C4-2B (cell line): ENCODE measurements around the gene TUBB8B.
"Not testable (repeated sequence)": the region's sequence is repeated elsewhere in the genome, so short reads cannot be mapped to it uniquely, and the experiment has no call there.

ENCODE experiments used
- CTCF ChIP-seq: fragments of 450-650 bp; conservative IDR thresholded peaks from 2 replicates; pipeline ENCODE4 v1.5.1; 2017; ENCODE audit warnings: mild to moderate bottlenecking
- ZFX ChIP-seq: fragments of 450-650 bp; IDR thresholded peaks from 2 replicates; pipeline ENCODE4 v1.6.1; 2017

- TF ChIP-seq CTCF, ZFX: not testable (repeated sequence)
These were observed 46.8 kb upstream of the TUBB8B start for GRCh38 chr18:96101-96766.
